HG02870 (cell line): Measurements from ENCODE around the gene BARX1.

Experiments used
- ATAC-seq: cut with Tn5 transposase; IDR thresholded peaks from one replicate; pipeline ENCODE4 v1.9.1; 2021; ENCODE audit warnings: mild to moderate bottlenecking, moderate library complexity; ENCODE audit not compliant: unreplicated experiment

Gene BARX1

GRCh38 chr9:93902780-93903655, 52.1 kb downstream of the BARX1 start:
- ATAC-seq, result no peak

- no peak for ATAC-seq
Measured at GRCh38 chr9:93902051-93902779, 52.9 kb downstream of the BARX1 start.
